GM12872 (cell line): ENCODE data around the gene CD83.

Experiments used
- TF ChIP-seq, protein P1 (sequence below): IDR thresholded peaks from 3 replicates; pipeline ENCODE4 v1.5.1; 2011; ENCODE audit warnings: low read depth, mild to moderate bottlenecking, low read length, moderate library complexity; ENCODE audit not compliant: insufficient read depth

Gene CD83

GRCh38 chr6:14151773-14152172 lies 34.2 kb downstream of the CD83 start:
- TF ChIP-seq, protein P1, sequence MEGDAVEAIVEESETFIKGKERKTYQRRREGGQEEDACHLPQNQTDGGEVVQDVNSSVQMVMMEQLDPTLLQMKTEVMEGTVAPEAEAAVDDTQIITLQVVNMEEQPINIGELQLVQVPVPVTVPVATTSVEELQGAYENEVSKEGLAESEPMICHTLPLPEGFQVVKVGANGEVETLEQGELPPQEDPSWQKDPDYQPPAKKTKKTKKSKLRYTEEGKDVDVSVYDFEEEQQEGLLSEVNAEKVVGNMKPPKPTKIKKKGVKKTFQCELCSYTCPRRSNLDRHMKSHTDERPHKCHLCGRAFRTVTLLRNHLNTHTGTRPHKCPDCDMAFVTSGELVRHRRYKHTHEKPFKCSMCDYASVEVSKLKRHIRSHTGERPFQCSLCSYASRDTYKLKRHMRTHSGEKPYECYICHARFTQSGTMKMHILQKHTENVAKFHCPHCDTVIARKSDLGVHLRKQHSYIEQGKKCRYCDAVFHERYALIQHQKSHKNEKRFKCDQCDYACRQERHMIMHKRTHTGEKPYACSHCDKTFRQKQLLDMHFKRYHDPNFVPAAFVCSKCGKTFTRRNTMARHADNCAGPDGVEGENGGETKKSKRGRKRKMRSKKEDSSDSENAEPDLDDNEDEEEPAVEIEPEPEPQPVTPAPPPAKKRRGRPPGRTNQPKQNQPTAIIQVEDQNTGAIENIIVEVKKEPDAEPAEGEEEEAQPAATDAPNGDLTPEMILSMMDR, result no peak

DNA sequence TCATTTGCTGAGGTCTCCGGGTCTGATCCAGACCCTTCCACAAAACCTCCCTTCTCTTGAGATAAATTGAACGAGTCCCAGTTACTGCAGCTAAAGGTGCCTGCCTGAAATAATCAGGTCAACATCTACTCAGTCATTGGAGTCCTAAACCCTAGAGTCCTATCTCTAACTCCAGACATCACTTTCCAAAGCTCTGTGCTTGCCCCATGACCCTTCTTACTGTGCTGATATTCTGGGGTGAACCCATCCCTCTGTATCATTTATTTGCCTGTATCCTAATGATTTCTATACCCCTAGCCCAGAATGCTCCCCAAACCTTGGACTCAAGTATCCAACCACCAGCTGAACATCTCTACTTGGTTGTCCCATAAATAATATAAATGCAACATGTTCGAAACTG lies 35.7 kb downstream of the CD83 start:
- TF ChIP-seq, protein P1, result no peak

GRCh38 chr6:14159090-14159489 lies 41.5 kb downstream of the CD83 start:
- TF ChIP-seq, protein P1, result no peak

- TF ChIP-seq, protein P1, result no peak
Observed at GRCh38 chr6:14162826-14163225, 45.3 kb downstream of the CD83 start.

- TF ChIP-seq, protein P1, result no peak
Observed at GRCh38 chr6:14165091-14165490, 47.5 kb downstream of the CD83 start.

GRCh38 chr6:14166839-14167238 lies 49.3 kb downstream of the CD83 start:
- TF ChIP-seq, protein P1, result no peak

GRCh38 chr6:14170128-14170527 lies 52.6 kb downstream of the CD83 start:
- TF ChIP-seq, protein P1, result no peak

DNA sequence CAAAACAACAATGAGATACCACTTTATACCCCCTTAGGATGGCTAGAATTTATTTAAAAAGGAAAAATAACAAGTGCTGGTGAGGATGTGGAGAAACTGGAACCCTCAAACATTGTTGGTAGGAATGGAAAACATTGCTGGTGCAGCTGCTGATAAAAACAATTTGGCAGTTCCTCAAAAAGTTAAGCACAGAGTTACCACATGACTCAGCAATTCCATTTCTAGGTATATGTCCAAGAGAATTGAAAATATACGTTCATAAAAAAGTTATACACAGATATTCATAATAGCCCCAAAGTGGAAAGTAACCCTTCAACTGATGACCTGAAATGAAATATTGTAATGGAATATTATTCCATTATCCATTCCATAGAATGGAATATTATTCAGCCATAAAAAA lies 55.0 kb downstream of the CD83 start:
- TF ChIP-seq, protein P1, result no peak
